ENCODE results near the gene SNRPD2.

The SNRPD2 gene

GRCh38 chr19:45682117-45682516, 9.6 kb downstream of the SNRPD2 start:
- Mint-ChIP-seq H3K36me3 (ENCODE audit: low read depth) (peaks cover 29% of the 10 kb centered on the region), H3K9me3 (no peaks in the 10 kb centered on the region), H3K4me3 (no peak overlapping the region), H3K4me1 (peaks cover 10% of the 10 kb centered on the region), H3K27me3 (ENCODE audit: low read depth, poor library complexity) (peaks cover 53% of the 10 kb centered on the region), H3K27ac (no peak overlapping the region)
- no peak for DNase-seq
- TF ChIP-seq CTCF (IDR thresholded peaks at IDR 0.05): no peak

- TF ChIP-seq CTCF (IDR thresholded peaks at IDR 0.05): peak; percentile 98
- peak; percentile 85 for DNase-seq
- Mint-ChIP-seq H3K27me3 (ENCODE audit: low read depth, poor library complexity) (peaks cover 58% of the 10 kb centered on the region), H3K4me3 (peak overlapping the region; percentile 71), H3K36me3 (ENCODE audit: low read depth) (peaks cover 24% of the 10 kb centered on the region), H3K4me1 (peaks cover 10% of the 10 kb centered on the region), H3K27ac (no peak overlapping the region), H3K9me3 (no peaks in the 10 kb centered on the region)
Observed at GRCh38 chr19:45681391-45682015, 10.2 kb downstream of the SNRPD2 start.

- peak overlapping the region; percentile 73 for H3K4me3 Mint-ChIP-seq
- no peaks in the 10 kb centered on the region for H3K9me3 Mint-ChIP-seq
- peaks cover 94% of the 10 kb centered on the region for H3K27me3 Mint-ChIP-seq (ENCODE audit: low read depth, poor library complexity)
- TF ChIP-seq CTCF (IDR thresholded peaks at IDR 0.05): no peak
- no peak overlapping the region for H3K27ac Mint-ChIP-seq
- peaks cover 10% of the 10 kb centered on the region for H3K4me1 Mint-ChIP-seq
- no peaks in the 10 kb centered on the region for H3K36me3 Mint-ChIP-seq (ENCODE audit: low read depth)
- DNase-seq: peak; percentile 84
Observed at GRCh38 chr19:45677351-45678230, 14.2 kb downstream of the SNRPD2 start.

GRCh38 chr19:45676851-45677263, 14.9 kb downstream of the SNRPD2 start:
- no peaks in the 10 kb centered on the region for H3K36me3 Mint-ChIP-seq (ENCODE audit: low read depth)
- H3K4me3 Mint-ChIP-seq: peak overlapping the region; percentile 68
- H3K4me1 Mint-ChIP-seq: peaks cover 7% of the 10 kb centered on the region
- TF ChIP-seq CTCF (IDR thresholded peaks at IDR 0.05): no peak
- DNase-seq: no peak
- no peak overlapping the region for H3K27ac Mint-ChIP-seq
- no peaks in the 10 kb centered on the region for H3K9me3 Mint-ChIP-seq
- peaks cover 97% of the 10 kb centered on the region for H3K27me3 Mint-ChIP-seq (ENCODE audit: low read depth, poor library complexity)

- H3K27me3 Mint-ChIP-seq (ENCODE audit: low read depth, poor library complexity): peaks cover 99% of the 10 kb centered on the region
- no peaks in the 10 kb centered on the region for H3K36me3 Mint-ChIP-seq (ENCODE audit: low read depth)
- peaks cover 19% of the 10 kb centered on the region for H3K4me1 Mint-ChIP-seq
- DNase-seq: no peak
- H3K4me3 Mint-ChIP-seq: no peak overlapping the region
- H3K9me3 Mint-ChIP-seq: no peaks in the 10 kb centered on the region
- TF ChIP-seq CTCF (IDR thresholded peaks at IDR 0.05): no peak
- no peak overlapping the region for H3K27ac Mint-ChIP-seq
Observed at GRCh38 chr19:45674946-45675345, 16.8 kb downstream of the SNRPD2 start.
